Smooth muscle cell (in vitro differentiated cells): ENCODE data around the gene FLT1. TPM values are rescaled to one million over a fixed set of nuclear protein-coding genes. Genes with fewer than 3 reads are reported as not detected.

Source experiments
- DNase-seq: peaks from one replicate; lab custom pipeline; 2025; ENCODE audit not compliant: unreplicated experiment; lab: John Stamatoyannopoulos, UW
- H2AFZ ChIP-seq: fragments of 200-600 bp; sonication (generic); 2 replicates; pipeline ENCODE4 v1.6.0; 2016; ENCODE audit warnings: antibody characterized with exemption, low read depth, mild to moderate bottlenecking
- H3F3A ChIP-seq: fragments of 200-600 bp; sonication (generic); 2 replicates; pipeline ENCODE4 v1.6.0; 2017; ENCODE audit warnings: antibody characterized with exemption, low read depth
- H3K27ac ChIP-seq: fragments of 200-600 bp; sonication (generic); 2 replicates; pipeline ENCODE4 v1.5.1; 2016; ENCODE audit warnings: low read depth, mild to moderate bottlenecking
- H3K27me3 ChIP-seq: fragments of 200-600 bp; sonication (generic); 2 replicates; pipeline ENCODE4 v1.6.1; 2016; ENCODE audit warnings: low read depth, mild to moderate bottlenecking
- H3K36me3 ChIP-seq: fragments of 200-600 bp; sonication (generic); 2 replicates; pipeline ENCODE4 v1.5.1; 2016; ENCODE audit warnings: low read depth
- H3K4me1 ChIP-seq: fragments of 200-600 bp; sonication (generic); 2 replicates; pipeline ENCODE4 v1.5.1; 2016; ENCODE audit warnings: low read depth
- H3K4me2 ChIP-seq: fragments of 200-600 bp; sonication (generic); 2 replicates; pipeline ENCODE4 v1.6.0; 2016; ENCODE audit warnings: mild to moderate bottlenecking
- H3K4me3 ChIP-seq: fragments of 200-600 bp; sonication (generic); 2 replicates; pipeline ENCODE4 v1.5.1; 2016; ENCODE audit warnings: mild to moderate bottlenecking
- H3K79me2 ChIP-seq: fragments of 200-600 bp; sonication (generic); 2 replicates; pipeline ENCODE4 v1.6.0; 2016; ENCODE audit warnings: low read depth, mild to moderate bottlenecking
- H3K9ac ChIP-seq: fragments of 200-600 bp; sonication (generic); 2 replicates; pipeline ENCODE4 v1.6.0; 2016; ENCODE audit warnings: low read depth
- H3K9me3 ChIP-seq: fragments of 200-600 bp; sonication (generic); replicated peaks from 2 replicates; pipeline ENCODE4 v1.5.1; 2016; ENCODE audit warnings: low read depth
- H4K20me1 ChIP-seq: fragments of 200-600 bp; sonication (generic); 2 replicates; pipeline ENCODE4 v1.6.0; 2016; ENCODE audit warnings: low read depth
- CTCF ChIP-seq: fragments of 200-600 bp; sonication (generic); IDR thresholded peaks from 2 replicates; pipeline ENCODE4 v1.5.1; 2017; ENCODE audit warnings: borderline replicate concordance, mild to moderate bottlenecking, antibody characterized with exemption; ENCODE audit not compliant: insufficient read depth, poor library complexity, severe bottlenecking
- WGBS: methylation state at CpG from one replicate; pipeline ENCODE4 v1.1.7; 2016; ENCODE audit warnings: low lambda C conversion rate; 5-methylcytosine and 5-hydroxymethylcytosine counted together
- polyA plus RNA-seq: library from polyadenylated mRNA; unstranded; fragments of >200 nt; fragmentation: Nextera tagmentation; extraction: Ambion mirVana; gene quantifications from 2 replicates; pipeline ENCODE4 v1.2.1, GENCODE V29; 2016
- total RNA-seq: library from RNA; depleted of rRNA; stranded (reverse); fragments of >200 nt; gene quantifications from 2 replicates; pipeline ENCODE4 v1.2.3, GENCODE V29; 2014

The FLT1 gene
- total and polyA plus RNA-seq, 2 experiments from 2014 or later = 495 to 738 TPM

GRCh38 chr13:28338742-28339141 is 156.2 kb downstream of the FLT1 start:
- Histone ChIP-seq H3K4me3 (no peak overlapping the region), H3K27ac (peak overlapping the region; percentile 84), H3K27me3 (no peaks in the 10 kb centered on the region), H3K9ac (no peak overlapping the region), H2AFZ (no peak overlapping the region), H3F3A (peaks cover 31% of the 10 kb centered on the region), H4K20me1 (no peaks in the 10 kb centered on the region), H3K4me1 (no peaks in the 10 kb centered on the region), H3K4me2 (peak overlapping the region; percentile 57), H3K36me3 (no peaks in the 10 kb centered on the region), H3K79me2 (no peaks in the 10 kb centered on the region), H3K9me3 (no peaks in the 10 kb centered on the region)
- no peak for TF ChIP-seq CTCF
- 87% methylated on average over 6 of the region's 6 CpGs for WGBS
- no peak for DNase-seq

- H3K36me3 ChIP-seq = no peaks in the 10 kb centered on the region
- H2AFZ ChIP-seq = no peak overlapping the region
- H3K4me1 ChIP-seq = no peaks in the 10 kb centered on the region
- peak overlapping the region; percentile 57 for H3K4me2 ChIP-seq
- H4K20me1 ChIP-seq = no peaks in the 10 kb centered on the region
- no peak for TF ChIP-seq CTCF
- H3K9me3 ChIP-seq = no peaks in the 10 kb centered on the region
- H3K27ac ChIP-seq = peak overlapping the region; percentile 84
- peaks cover 31% of the 10 kb centered on the region for H3F3A ChIP-seq
- H3K79me2 ChIP-seq = no peaks in the 10 kb centered on the region
- peak overlapping the region; percentile 13 for H3K9ac ChIP-seq
- no peaks in the 10 kb centered on the region for H3K27me3 ChIP-seq
- no peak overlapping the region for H3K4me3 ChIP-seq
- DNase-seq = no peak
- 54% methylated on average over 4 of the region's 4 CpGs for WGBS
Observed at GRCh38 chr13:28338006-28338574, 156.8 kb downstream of the FLT1 start.

GRCh38 chr13:28337166-28338005 is 157.5 kb downstream of the FLT1 start:
- H4K20me1 ChIP-seq = no peaks in the 10 kb centered on the region
- H2AFZ ChIP-seq = no peak overlapping the region
- no peak for DNase-seq
- peak overlapping the region; percentile 84 for H3K27ac ChIP-seq
- H3K9me3 ChIP-seq = no peaks in the 10 kb centered on the region
- no peaks in the 10 kb centered on the region for H3K36me3 ChIP-seq
- no peaks in the 10 kb centered on the region for H3K79me2 ChIP-seq
- peaks cover 31% of the 10 kb centered on the region for H3F3A ChIP-seq
- no peaks in the 10 kb centered on the region for H3K4me1 ChIP-seq
- no peak overlapping the region for H3K9ac ChIP-seq
- no peak for TF ChIP-seq CTCF
- H3K4me3 ChIP-seq = no peak overlapping the region
- peak overlapping the region; percentile 57 for H3K4me2 ChIP-seq
- 25% methylated on average over 4 of the region's 4 CpGs for WGBS
- H3K27me3 ChIP-seq = no peaks in the 10 kb centered on the region
